Pancreas (tissue), 10 donors: ENCODE results near the gene KCNK7. TPM values are rescaled to one million over a fixed set of nuclear protein-coding genes. Genes with fewer than 3 reads are reported as not detected.
A peak's percentile ranks its signal among the peaks of the same experiment; 100 is the strongest.

Experiments
- ATAC-seq, 4 donors: fragments of 200-7000 bp; cut with Tn5 transposase; one replicate each; pipeline versions ENCODE4 v1.8.0 to v1.9.1; 2020; ENCODE audit warnings: mild to moderate bottlenecking in 4 of 4, moderate library complexity in 4 of 4
- DNase-seq, 6 donors: peaks; one replicate each; pipeline ENCODE4 v3.0.0-alpha.2; 2020
- FAIRE-seq: peaks from 2 replicates; lab custom pipeline; 2012; peaks lifted over from hg19 to GRCh38; lab: Jason Lieb, UNC
- H3K27ac ChIP-seq, 4 donors: fragments of 200-600 bp; sonication (generic); 1 replicate in 3 of 4; 2 replicates in 1 of 4; pipeline versions ENCODE4 v1.5.0 to v1.8.0; 2020
- H3K27me3 ChIP-seq, 4 donors: fragments of 200-600 bp; one replicate each; pipeline ENCODE4 v1.8.0; 2021
- H3K36me3 ChIP-seq, 3 donors: fragments of 200-600 bp; sonication (generic) in 1 of 3; one replicate each; pipeline versions ENCODE4 v1.5.0 to v1.8.0; 2020 to 2021
- H3K4me1 ChIP-seq, 3 donors: fragments of 200-600 bp; one replicate each; pipeline ENCODE4 v1.8.0; 2021
- H3K4me3 ChIP-seq, 4 donors: fragments of 200-600 bp; sonication (generic) in 2 of 4; one replicate each; pipeline versions ENCODE4 v1.5.0 to v1.8.0; 2020 to 2021
- H3K9me3 ChIP-seq, 4 donors: fragments of 200-600 bp; one replicate each; pipeline ENCODE4 v1.8.0; 2021
- WGBS, 2 donors: extraction: QIAGEN DNeasy Blood & Tissue Kit; methylation state at CpG; one replicate each; pipeline ENCODE4 v1.1.7; 2013; 5-methylcytosine and 5-hydroxymethylcytosine counted together
- intact Hi-C, 3 donors: fragments of 100-400 bp; cut with DNase I; formaldehyde crosslinking; loops; one replicate each; pipeline versions ENCODE4 v1.11.1 to v1.14.2; 2022
- polyA plus RNA-seq, 2 donors: library from polyadenylated mRNA; stranded (reverse); fragments of 200-250 nt; gene quantifications; one replicate each; pipeline ENCODE4 v1.2.3, GENCODE V29; 2013
- total RNA-seq, 6 donors: library from RNA; stranded (reverse); fragmentation: NEBNext Ultra II Directional in 4 of 6; extraction: Animal tissue kit (Norgen Biotek cat#: 25700) in 4 of 6; gene quantifications; one replicate each; pipeline versions ENCODE4 v1.2.1 to v1.2.4, GENCODE V29; 2021 to 2023
- TF ChIP-seq, protein P1 (sequence below), 4 donors: fragments of 200-600 bp; sonication (generic) in 3 of 4; IDR thresholded peaks; one replicate each; pipeline versions ENCODE4 v1.5.0 to v1.8.0; 2021; ENCODE audit warnings: antibody characterized with exemption in 4 of 4
- donor health status: healthy with polysubstance abuse.
- donor health status: DM: no; HTN: no; CAD: no; lungs with moderate emphysema.
- donor health status: DM: no; HTN: no; CAD: no.
- donor health status: control.
- donor health status: control.
- donor health status: Bipolar disorder and iron deficiency.
- donor health status: DM: yes; HTN: yes; CAD: no.
- donor health status: DM: no; HTN: no; CAD: no.
- donor health status: DM: no; HTN: no; CAD: no.
- donor health status: DM: yes; HTN: yes; CAD: no.

The KCNK7 gene
- total and polyA plus RNA-seq, 8 donors = 0.19 to 1.6 (median 0.84) TPM; not detected in 3

GRCh38 chr11:65627202-65627601 is 31.6 kb upstream of the KCNK7 start:
- Histone ChIP-seq H3K27me3 (no peaks in the 10 kb centered on the region), H3K36me3 (peaks cover 0 to 44% (median 36%) of the 10 kb centered on the region in 3 donors), H3K9me3 (no peaks in the 10 kb centered on the region), H3K27ac (no peak overlapping the region), H3K4me3 (no peak overlapping the region), H3K4me1 (no peaks in the 10 kb centered on the region)
- no peak for DNase-seq
- WGBS, 2 donors = 92 to 95% methylated on average over 13 of the region's 13 CpGs
- TF ChIP-seq, protein P1, sequence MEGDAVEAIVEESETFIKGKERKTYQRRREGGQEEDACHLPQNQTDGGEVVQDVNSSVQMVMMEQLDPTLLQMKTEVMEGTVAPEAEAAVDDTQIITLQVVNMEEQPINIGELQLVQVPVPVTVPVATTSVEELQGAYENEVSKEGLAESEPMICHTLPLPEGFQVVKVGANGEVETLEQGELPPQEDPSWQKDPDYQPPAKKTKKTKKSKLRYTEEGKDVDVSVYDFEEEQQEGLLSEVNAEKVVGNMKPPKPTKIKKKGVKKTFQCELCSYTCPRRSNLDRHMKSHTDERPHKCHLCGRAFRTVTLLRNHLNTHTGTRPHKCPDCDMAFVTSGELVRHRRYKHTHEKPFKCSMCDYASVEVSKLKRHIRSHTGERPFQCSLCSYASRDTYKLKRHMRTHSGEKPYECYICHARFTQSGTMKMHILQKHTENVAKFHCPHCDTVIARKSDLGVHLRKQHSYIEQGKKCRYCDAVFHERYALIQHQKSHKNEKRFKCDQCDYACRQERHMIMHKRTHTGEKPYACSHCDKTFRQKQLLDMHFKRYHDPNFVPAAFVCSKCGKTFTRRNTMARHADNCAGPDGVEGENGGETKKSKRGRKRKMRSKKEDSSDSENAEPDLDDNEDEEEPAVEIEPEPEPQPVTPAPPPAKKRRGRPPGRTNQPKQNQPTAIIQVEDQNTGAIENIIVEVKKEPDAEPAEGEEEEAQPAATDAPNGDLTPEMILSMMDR (IDR thresholded peaks at IDR 0.05) = no peak
- FAIRE-seq = no peak
- intact Hi-C loops = loop anchor here in 1 of 3 donors (10.0 kb wide), 1 partner anchor 358 kb away; no protein-coding TSS in a partner anchor
- ATAC-seq = no peak

GRCh38 chr11:65625628-65626342 is 30.2 kb upstream of the KCNK7 start:
- TF ChIP-seq, protein P1 (IDR thresholded peaks at IDR 0.05) = peak; percentile 8 to 34 (median 30)
- WGBS, 2 donors = 75 to 77% methylated on average over 30 of the region's 30 CpGs
- FAIRE-seq (no peak), DNase-seq (peak in 3 of 6 donors; percentile 38 to 73 (median 52)), ATAC-seq (peak in 3 of 4 donors; percentile 74 to 91 (median 85))
- Histone ChIP-seq H3K27ac (no peak overlapping the region), H3K9me3 (no peaks in the 10 kb centered on the region), H3K4me3 (no peak overlapping the region), H3K36me3 (peaks cover 0 to 40% (median 39%) of the 10 kb centered on the region in 3 donors), H3K27me3 (no peaks in the 10 kb centered on the region), H3K4me1 (no peaks in the 10 kb centered on the region)
- intact Hi-C loops = loop anchor here in 1 of 3 donors (10.0 kb wide), 1 partner anchor 359 kb away; no protein-coding TSS in a partner anchor

GRCh38 chr11:65624931-65625627 is 29.5 kb upstream of the KCNK7 start:
- intact Hi-C loops = loop anchor here in 1 of 3 donors (10.0 kb wide), 1 partner anchor 360 kb away; no protein-coding TSS in a partner anchor
- H3K27me3 ChIP-seq = no peaks in the 10 kb centered on the region
- ATAC-seq = no peak
- TF ChIP-seq, protein P1 (IDR thresholded peaks at IDR 0.05) = no peak
- no peak overlapping the region for H3K27ac ChIP-seq
- H3K4me1 ChIP-seq = no peaks in the 10 kb centered on the region
- no peak overlapping the region for H3K4me3 ChIP-seq
- peaks cover 0 to 39% (median 33%) of the 10 kb centered on the region in 3 donors for H3K36me3 ChIP-seq
- no peaks in the 10 kb centered on the region for H3K9me3 ChIP-seq
- DNase-seq = peak in 2 of 6 donors; percentile 26 to 56
- WGBS, 2 donors = 89 to 90% methylated on average over 30 of the region's 30 CpGs
- FAIRE-seq = no peak

- TF ChIP-seq, protein P1 (IDR thresholded peaks at IDR 0.05) = no peak
- no peak overlapping the region for H3K27ac ChIP-seq
- no peaks in the 10 kb centered on the region for H3K4me1 ChIP-seq
- no peaks in the 10 kb centered on the region for H3K9me3 ChIP-seq
- no peak for FAIRE-seq
- no peak overlapping the region for H3K4me3 ChIP-seq
- WGBS, 2 donors = 91 to 93% methylated on average over 25 of the region's 25 CpGs
- no peaks in the 10 kb centered on the region for H3K27me3 ChIP-seq
- peaks cover 0 to 40% (median 32%) of the 10 kb centered on the region in 3 donors for H3K36me3 ChIP-seq
- no peak for ATAC-seq
- intact Hi-C loops = loop anchor here in 1 of 3 donors (10.0 kb wide), 1 partner anchor 361 kb away; no protein-coding TSS in a partner anchor
- DNase-seq = peak in 2 of 6 donors; percentile 23 to 75
These were observed 28.4 kb upstream of the KCNK7 start for GRCh38 chr11:65623852-65624616.
